Measurements from ENCODE around the gene SUMO4. TPM values are rescaled to one million over a fixed set of nuclear protein-coding genes. Genes with fewer than 3 reads are reported as not detected.

Gene SUMO4
- total and polyA plus RNA-seq, 2 of the 8 experiments (the other 6 are each of a cell fraction or from before 2014, with no cell fraction given): 0.09 to 1.3 TPM

DNA sequence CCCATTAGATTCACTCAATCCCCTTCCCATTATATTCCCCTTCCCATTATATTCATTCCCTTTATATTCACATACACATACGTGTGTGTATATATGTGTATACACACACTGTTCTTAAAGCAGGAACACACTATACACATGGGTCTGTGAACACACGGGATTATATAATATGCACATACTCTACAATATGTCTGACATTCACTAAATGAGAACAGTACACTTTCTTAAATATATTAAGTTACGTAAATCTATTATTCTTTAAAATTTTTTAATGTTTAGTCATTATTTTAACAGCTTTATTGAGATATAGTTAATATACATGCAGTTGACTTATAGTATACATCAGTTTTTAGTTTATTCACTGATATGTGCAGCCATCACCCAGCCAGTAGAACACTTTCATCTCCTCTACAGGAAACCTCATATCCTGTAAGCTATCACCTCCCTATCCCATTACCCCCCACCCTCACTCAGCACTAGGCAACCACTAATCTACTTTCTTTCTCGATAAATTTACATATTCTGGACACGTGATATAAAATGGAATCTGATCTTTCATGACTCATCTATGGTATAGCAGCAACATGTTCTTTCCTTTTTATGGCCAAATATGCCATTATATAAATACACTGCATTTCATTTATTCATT lies 13.9 kb upstream of the SUMO4 start:
- H3K18ac ChIP-seq (ENCODE audit: extremely low read depth, low read length): no peak overlapping the region
- 90 to 100% methylated on average over 1 to 5 of the region's 5 CpGs for WGBS, 2 experiments (ENCODE audit: extremely low coverage in 1 of 2, insufficient coverage in 1 of 2, insufficient read length in 1 of 2, insufficient replicate concordance in 2 of 2, low coverage in 1 of 2, low lambda C conversion rate in 2 of 2, missing lambda C conversion rate in 1 of 2)
- H3K27me3 ChIP-seq (replicated peaks in 1 of 4; ENCODE audit: control insufficient read depth in 3 of 4, extremely low read depth in 1 of 4, insufficient read depth in 3 of 4, low read length in 3 of 4): no peaks in the 10 kb centered on the region
- no peak overlapping the region for H2BK15ac ChIP-seq (ENCODE audit: low read length)
- no peak overlapping the region for H2BK20ac ChIP-seq (ENCODE audit: low read length)
- no peak overlapping the region for H3K27ac ChIP-seq (ENCODE audit: low read depth, low read length)
- no peak overlapping the region for H2BK120ac ChIP-seq (replicated peaks; ENCODE audit: low read depth, low read length)
- H3K4me2 ChIP-seq (ENCODE audit: insufficient read depth in 1 of 2, low read depth in 2 of 2, low read length in 2 of 2): no peak overlapping the region
- H4K91ac ChIP-seq (replicated peaks; ENCODE audit: insufficient read length, low read length): no peak overlapping the region
- H4K20me1 ChIP-seq (replicated peaks in 1 of 2; ENCODE audit: control insufficient read depth in 1 of 2, insufficient read depth in 2 of 2, low read length in 2 of 2): no peaks in the 10 kb centered on the region
- no peak overlapping the region for H3K56ac ChIP-seq (replicated peaks; ENCODE audit: insufficient read length, low read depth, low read length)
- no peak overlapping the region for H2BK5ac ChIP-seq (ENCODE audit: low read depth, low read length)
- H3K23me2 ChIP-seq (ENCODE audit: low read depth, low read length): no peaks in the 10 kb centered on the region
- no peak overlapping the region for H4K8ac ChIP-seq (ENCODE audit: extremely low read depth, insufficient read depth, low read length)
- H4K5ac ChIP-seq (ENCODE audit: insufficient read length, low read depth, low read length): no peak overlapping the region
- peaks cover 0 to 9% (median 2%) of the 10 kb centered on the region in 4 experiments; a peak in 2 of 8 replicates for H3K36me3 ChIP-seq (ENCODE audit: control insufficient read depth in 2 of 4, insufficient read depth in 4 of 4, low read length in 3 of 4)
- CTCF ChIA-PET (ENCODE audit: partially characterized antibody): no interaction called here
- no peaks in the 10 kb centered on the region for H3K4me1 ChIP-seq (replicated peaks in 1 of 4; ENCODE audit: control insufficient read depth in 3 of 4, insufficient read depth in 4 of 4, low read length in 3 of 4)
- POLR2A ChIA-PET (ENCODE audit: partially characterized antibody): interaction anchor here (1.1 kb wide), 1 partner anchor 69 kb away, joined by 3 read pairs; no protein-coding TSS in a partner anchor
- DNase-seq (ENCODE audit: low read depth in 1 of 2, low spot score in 2 of 2) (no peak), FAIRE-seq (no peak)
- H3K14ac ChIP-seq (ENCODE audit: insufficient read length): no peak overlapping the region
- H3K4me3 ChIP-seq (ENCODE audit: extremely low read depth in 1 of 4, insufficient read depth in 2 of 4, low read depth in 3 of 4, low read length in 4 of 4): no peak overlapping the region
- no peak overlapping the region for H3K9ac ChIP-seq (replicated peaks in 1 of 4; ENCODE audit: extremely low read depth in 1 of 4, low read depth in 3 of 4, low read length in 3 of 4)
- no peaks in the 10 kb centered on the region for H3K79me1 ChIP-seq (ENCODE audit: low read depth, low read length)
- H3K23ac ChIP-seq (ENCODE audit: insufficient read length): no peak overlapping the region
- no peak overlapping the region for H2AFZ ChIP-seq (ENCODE audit: low read length)
- H3K79me2 ChIP-seq (ENCODE audit: control insufficient read depth in 1 of 2, insufficient read depth in 2 of 2, low read length in 2 of 2): peaks cover 0 to 19% of the 10 kb centered on the region in 2 experiments; a peak in 2 of 4 replicates
- no peak overlapping the region for H2AK5ac ChIP-seq (ENCODE audit: low read depth, low read length)
- H3K4ac ChIP-seq (replicated peaks; ENCODE audit: insufficient read length, low read depth, low read length): no peak overlapping the region
- no peaks in the 10 kb centered on the region for H3K9me3 ChIP-seq (ENCODE audit: insufficient read depth in 2 of 2, low read depth in 1 of 2, low read length in 1 of 2)
- H2BK12ac ChIP-seq (ENCODE audit: low read depth, low read length): no peak overlapping the region
- no peak for TF ChIP-seq JUN (IDR thresholded peaks at IDR 0.05; ENCODE audit: low read depth, low read length)
- no peak for TF ChIP-seq SUZ12 (IDR thresholded peaks at IDR 0.05; ENCODE audit: low read length)
- no peak for TF ChIP-seq SP4 (IDR thresholded peaks at IDR 0.05; ENCODE audit: low read length)
- TF ChIP-seq SAP30 (IDR thresholded peaks at IDR 0.05; ENCODE audit: insufficient read depth, insufficient replicate concordance, low read length): no peak
- TF ChIP-seq SRF (IDR thresholded peaks at IDR 0.05; ENCODE audit: low read depth, low read length): no peak
- no peak for TF ChIP-seq POLR2A (IDR thresholded peaks at IDR 0.05; ENCODE audit: control extremely low read depth in 1 of 2, low read depth in 2 of 2, low read length in 2 of 2)
- no peak for TF ChIP-seq SIN3A (conservative IDR thresholded peaks at IDR 0.05 in 1 of 2, IDR thresholded peaks at IDR 0.05 in 1 of 2; ENCODE audit: low read depth in 1 of 2, low read length in 2 of 2)
- TF ChIP-seq, protein P1, sequence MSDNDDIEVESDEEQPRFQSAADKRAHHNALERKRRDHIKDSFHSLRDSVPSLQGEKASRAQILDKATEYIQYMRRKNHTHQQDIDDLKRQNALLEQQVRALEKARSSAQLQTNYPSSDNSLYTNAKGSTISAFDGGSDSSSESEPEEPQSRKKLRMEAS (IDR thresholded peaks at IDR 0.05): no peak
- TF ChIP-seq TBP (IDR thresholded peaks at IDR 0.05; ENCODE audit: low read depth, low read length): no peak
- no peak for TF ChIP-seq CTBP2 (IDR thresholded peaks at IDR 0.05; ENCODE audit: borderline replicate concordance, insufficient read depth, insufficient read length, low read length)
- no peak for TF ChIP-seq BACH1 (IDR thresholded peaks at IDR 0.05; ENCODE audit: low read length)
- no peak for TF ChIP-seq SP1 (IDR thresholded peaks at IDR 0.05; ENCODE audit: low read depth, low read length)
- TF ChIP-seq KDM4A (IDR thresholded peaks at IDR 0.05; ENCODE audit: low read depth, low read length, severe bottlenecking): no peak
- TF ChIP-seq BCL11A (IDR thresholded peaks at IDR 0.05; ENCODE audit: low read depth in 2 of 2, low read length in 2 of 2): no peak

All from H1 (cell line).